H9 (cell line): ENCODE results near the gene PHTF1. TPM values are rescaled to one million over a fixed set of nuclear protein-coding genes. Genes with fewer than 3 reads are reported as not detected.

Source experiments
- DNase-seq: peaks from one replicate; pipeline ENCODE4 v3.0.0-alpha.2; 2017
- H2AFZ ChIP-seq: one replicate; pipeline ENCODE4 v1.6.1; 2013; ENCODE audit warnings: mild to moderate bottlenecking, low read length, control low read depth, moderate library complexity
- H2AK5ac ChIP-seq: 2 replicates; pipeline ENCODE4 v1.6.1; 2013; ENCODE audit warnings: low read length, control low read depth, mixed read lengths; ENCODE audit not compliant: insufficient read length
- H2BK120ac ChIP-seq: one replicate; pipeline ENCODE4 v1.6.1; 2013; ENCODE audit warnings: low read depth, mild to moderate bottlenecking, low read length, control low read depth, inconsistent platforms; ENCODE audit not compliant: poor library complexity, severe bottlenecking
- H2BK12ac ChIP-seq: 2 replicates; pipeline ENCODE4 v1.6.1; 2013; ENCODE audit warnings: low read length, control low read depth, mixed read lengths, low read depth; ENCODE audit not compliant: insufficient read length
- H2BK15ac ChIP-seq: 2 replicates; pipeline ENCODE4 v1.6.1; 2013; ENCODE audit warnings: low read depth, low read length, control low read depth
- H2BK20ac ChIP-seq: one replicate; pipeline ENCODE4 v1.6.1; 2013; ENCODE audit warnings: low read depth, mild to moderate bottlenecking, low read length, control low read depth, inconsistent platforms; ENCODE audit not compliant: poor library complexity, severe bottlenecking
- H2BK5ac ChIP-seq: 2 replicates; pipeline ENCODE4 v1.6.1; 2013; ENCODE audit warnings: low read length, control low read depth, mixed read lengths; ENCODE audit not compliant: insufficient read length
- H3K14ac ChIP-seq: 2 replicates; pipeline ENCODE4 v1.6.1; 2013; ENCODE audit warnings: low read length, control low read depth; ENCODE audit not compliant: insufficient read depth
- H3K18ac ChIP-seq: 2 replicates; pipeline ENCODE4 v1.6.1; 2013; ENCODE audit warnings: low read depth, mild to moderate bottlenecking, mixed read lengths, low read length, control low read depth; ENCODE audit not compliant: insufficient read length
- H3K23ac ChIP-seq: 2 replicates; pipeline ENCODE4 v1.6.1; 2013; ENCODE audit warnings: low read length, control low read depth, mixed read lengths, low read depth; ENCODE audit not compliant: insufficient read length
- H3K23me2 ChIP-seq: 2 replicates; pipeline ENCODE4 v1.6.1; 2013; ENCODE audit warnings: low read depth, mild to moderate bottlenecking, mixed read lengths, low read length, control low read depth; ENCODE audit not compliant: insufficient read length, poor library complexity, severe bottlenecking
- H3K27ac ChIP-seq: 2 replicates; pipeline ENCODE4 v1.5.1; 2013; ENCODE audit warnings: low read length, control low read depth, mixed read lengths, low read depth; ENCODE audit not compliant: insufficient read length
- H3K27me3 ChIP-seq: 2 replicates; pipeline ENCODE4 v1.6.1; 2013; ENCODE audit warnings: low read length, control low read depth, inconsistent platforms; ENCODE audit not compliant: insufficient read depth
- H3K4ac ChIP-seq: 2 replicates; pipeline ENCODE4 v1.6.1; 2013; ENCODE audit warnings: low read depth, mild to moderate bottlenecking, control low read depth, inconsistent platforms, low read length, moderate library complexity
- H3K4me1 ChIP-seq: 2 replicates; pipeline ENCODE4 v1.6.1; 2013; ENCODE audit warnings: low read length, control low read depth, inconsistent platforms; ENCODE audit not compliant: insufficient read depth
- H3K4me2 ChIP-seq: 2 replicates; pipeline ENCODE4 v1.6.1; 2013; ENCODE audit warnings: low read length, control low read depth, mixed read lengths; ENCODE audit not compliant: insufficient read length, insufficient read depth
- H3K56ac ChIP-seq: 2 replicates; pipeline ENCODE4 v1.6.1; 2013; ENCODE audit warnings: low read depth, mild to moderate bottlenecking, mixed read lengths, low read length, control low read depth; ENCODE audit not compliant: insufficient read length
- H3K79me1 ChIP-seq: 2 replicates; pipeline ENCODE4 v1.6.1; 2013; ENCODE audit warnings: low read depth, mild to moderate bottlenecking, moderate library complexity, low read length, control low read depth, inconsistent platforms; ENCODE audit not compliant: insufficient read depth, poor library complexity, severe bottlenecking
- H3K79me2 ChIP-seq: 2 replicates; pipeline ENCODE4 v1.6.1; 2013; ENCODE audit warnings: low read length, control low read depth, inconsistent platforms; ENCODE audit not compliant: insufficient read depth
- H3K9ac ChIP-seq: 2 replicates; pipeline ENCODE4 v1.6.1; 2013; ENCODE audit warnings: low read length, control low read depth, mixed read lengths; ENCODE audit not compliant: insufficient read length; ENCODE audit errors: extremely low read depth
- H3K9me3 ChIP-seq: one replicate; pipeline ENCODE4 v1.6.1; 2013; ENCODE audit warnings: low read depth, low read length, inconsistent platforms; ENCODE audit not compliant: control insufficient read depth
- H3T11ph ChIP-seq: one replicate; pipeline ENCODE4 v1.6.1; 2013; ENCODE audit warnings: mild to moderate bottlenecking, low read length, control low read depth, inconsistent platforms
- H4K20me1 ChIP-seq: one replicate; pipeline ENCODE4 v1.6.1; 2013; ENCODE audit not compliant: control insufficient read depth, insufficient read length, insufficient read depth
- H4K5ac ChIP-seq: 2 replicates; pipeline ENCODE4 v1.6.1; 2013; ENCODE audit warnings: low read depth, mild to moderate bottlenecking, mixed read lengths, low read length, control low read depth; ENCODE audit not compliant: insufficient read length
- H4K8ac ChIP-seq: replicated peaks from 2 replicates; pipeline ENCODE4 v1.6.1; 2013; ENCODE audit warnings: low read length, control low read depth, mixed read lengths, low read depth; ENCODE audit not compliant: insufficient read length
- H4K91ac ChIP-seq: 2 replicates; pipeline ENCODE4 v1.6.1; 2013; ENCODE audit warnings: low read depth, mild to moderate bottlenecking, moderate library complexity, mixed read lengths, low read length, control low read depth; ENCODE audit not compliant: insufficient read length
- H3K27ac Mint-ChIP-seq, 3 experiments: 2 replicates in 2 of 3; 3 replicates in 1 of 3; pipeline ENCODE4 v1.8.0; 2020 to 2021; ENCODE audit warnings: mixed read lengths in 3 of 3, mild to moderate bottlenecking in 1 of 3, moderate library complexity in 1 of 3
- H3K27me3 Mint-ChIP-seq: 2 replicates; pipeline ENCODE4 v1.8.0; 2021; ENCODE audit warnings: low read depth, mild to moderate bottlenecking, moderate library complexity, mixed read lengths
- H3K36me3 Mint-ChIP-seq, 3 experiments: 2 replicates in 2 of 3; 3 replicates in 1 of 3; pipeline ENCODE4 v1.8.0; 2020 to 2021; ENCODE audit warnings: low read depth in 3 of 3, mixed read lengths in 3 of 3; ENCODE audit not compliant: insufficient read depth in 1 of 3
- H3K4me1 Mint-ChIP-seq, 2 experiments: 2 replicates each; pipeline ENCODE4 v1.8.0; 2020; ENCODE audit warnings: mixed read lengths in 2 of 2
- H3K4me3 Mint-ChIP-seq, 2 experiments: 2 replicates in 1 of 2; 3 replicates in 1 of 2; pipeline ENCODE4 v1.8.0; 2020 to 2021; ENCODE audit warnings: mild to moderate bottlenecking in 2 of 2, mixed read lengths in 2 of 2, moderate library complexity in 1 of 2
- H3K9me3 Mint-ChIP-seq, 2 experiments: 2 replicates in 1 of 2; 3 replicates in 1 of 2; pipeline ENCODE4 v1.8.0; 2020; ENCODE audit warnings: mild to moderate bottlenecking in 2 of 2, mixed read lengths in 2 of 2, moderate library complexity in 1 of 2
- WGBS: extraction: QIAGEN DNeasy Blood & Tissue Kit; methylation state at CpG from one replicate; pipeline ENCODE4 v1.1.7; 2013; ENCODE audit warnings: missing lambda C conversion rate, low lambda C conversion rate, mixed read lengths; ENCODE audit not compliant: insufficient read length; ENCODE audit errors: extremely low coverage; 5-methylcytosine and 5-hydroxymethylcytosine counted together
- total RNA-seq: library from RNA; stranded (reverse); gene quantifications from 2 replicates; pipeline ENCODE4 v1.2.1, GENCODE V29; 2021
- TF ChIP-seq, protein P1 (sequence below): fragments of 200-600 bp; sonication (generic); conservative IDR thresholded peaks from 3 replicates; pipeline ENCODE4 v1.8.0; 2021; ENCODE audit warnings: antibody characterized with exemption, mild to moderate bottlenecking

PHTF1 gene
- total RNA-seq, 1 experiment from 2014 or later = 28.4 TPM

DNA sequence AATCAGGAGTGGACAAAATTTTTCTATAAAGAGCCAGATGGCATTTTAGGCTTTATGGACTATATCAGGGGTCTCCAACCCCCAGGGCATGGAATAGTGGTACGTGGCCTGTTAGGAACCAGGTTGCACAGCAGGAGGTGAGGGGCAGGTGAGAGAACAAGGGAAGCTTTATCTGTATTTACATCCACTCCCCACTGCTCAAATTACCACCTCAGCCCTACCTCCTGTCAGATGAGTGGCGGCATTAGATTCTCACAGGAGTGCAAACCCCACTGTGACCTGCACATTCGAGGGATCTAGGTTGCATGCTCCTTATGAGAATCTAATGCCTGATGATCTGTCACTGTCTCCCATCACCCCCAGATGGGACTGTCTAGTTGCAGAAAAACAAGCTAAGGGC lies 13.9 kb downstream of the PHTF1 start:
- no peak overlapping the region for H3K9ac ChIP-seq
- no peak overlapping the region for H4K8ac ChIP-seq
- Mint-ChIP-seq H3K9me3 (peaks cover 4 to 6% of the 10 kb centered on the region in 2 experiments; a peak in 3 of 5 replicates), H3K36me3 (peaks cover 26 to 44% (median 43%) of the 10 kb centered on the region in 3 experiments), H3K27me3 (no peaks in the 10 kb centered on the region), H3K27ac (no peak overlapping the region), H3K4me1 (peaks cover 0 to 7% of the 10 kb centered on the region in 2 experiments; a peak in 2 of 4 replicates), H3K4me3 (no peak overlapping the region)
- no peak overlapping the region for H2BK12ac ChIP-seq
- no peak overlapping the region for H2BK15ac ChIP-seq
- no peak for DNase-seq
- H3K23ac ChIP-seq = no peak overlapping the region
- no peak overlapping the region for H3K56ac ChIP-seq
- H3K4me2 ChIP-seq = no peak overlapping the region
- H3T11ph ChIP-seq = no peak overlapping the region
- no peaks in the 10 kb centered on the region for H3K4me1 ChIP-seq
- no peak overlapping the region for H3K4ac ChIP-seq
- no peak overlapping the region for H2AK5ac ChIP-seq
- no peak overlapping the region for H2BK120ac ChIP-seq
- no peak overlapping the region for H3K18ac ChIP-seq
- H4K20me1 ChIP-seq = no peaks in the 10 kb centered on the region
- TF ChIP-seq, protein P1, sequence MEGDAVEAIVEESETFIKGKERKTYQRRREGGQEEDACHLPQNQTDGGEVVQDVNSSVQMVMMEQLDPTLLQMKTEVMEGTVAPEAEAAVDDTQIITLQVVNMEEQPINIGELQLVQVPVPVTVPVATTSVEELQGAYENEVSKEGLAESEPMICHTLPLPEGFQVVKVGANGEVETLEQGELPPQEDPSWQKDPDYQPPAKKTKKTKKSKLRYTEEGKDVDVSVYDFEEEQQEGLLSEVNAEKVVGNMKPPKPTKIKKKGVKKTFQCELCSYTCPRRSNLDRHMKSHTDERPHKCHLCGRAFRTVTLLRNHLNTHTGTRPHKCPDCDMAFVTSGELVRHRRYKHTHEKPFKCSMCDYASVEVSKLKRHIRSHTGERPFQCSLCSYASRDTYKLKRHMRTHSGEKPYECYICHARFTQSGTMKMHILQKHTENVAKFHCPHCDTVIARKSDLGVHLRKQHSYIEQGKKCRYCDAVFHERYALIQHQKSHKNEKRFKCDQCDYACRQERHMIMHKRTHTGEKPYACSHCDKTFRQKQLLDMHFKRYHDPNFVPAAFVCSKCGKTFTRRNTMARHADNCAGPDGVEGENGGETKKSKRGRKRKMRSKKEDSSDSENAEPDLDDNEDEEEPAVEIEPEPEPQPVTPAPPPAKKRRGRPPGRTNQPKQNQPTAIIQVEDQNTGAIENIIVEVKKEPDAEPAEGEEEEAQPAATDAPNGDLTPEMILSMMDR = no peak
- no peaks in the 10 kb centered on the region for H3K23me2 ChIP-seq
- no CpG with 5 or more reads among the region's 3 CpGs for WGBS
- H2BK20ac ChIP-seq = no peak overlapping the region
- no peak overlapping the region for H3K14ac ChIP-seq
- H4K91ac ChIP-seq = no peak overlapping the region
- H2BK5ac ChIP-seq = no peak overlapping the region
- H4K5ac ChIP-seq = no peak overlapping the region
- no peaks in the 10 kb centered on the region for H3K79me1 ChIP-seq
- H2AFZ ChIP-seq = no peak overlapping the region
- no peak overlapping the region for H3K27ac ChIP-seq
- H3K79me2 ChIP-seq = no peaks in the 10 kb centered on the region
- no peaks in the 10 kb centered on the region for H3K9me3 ChIP-seq
- no peaks in the 10 kb centered on the region for H3K27me3 ChIP-seq
